ENCODE data around the gene LRP4.

DNA sequence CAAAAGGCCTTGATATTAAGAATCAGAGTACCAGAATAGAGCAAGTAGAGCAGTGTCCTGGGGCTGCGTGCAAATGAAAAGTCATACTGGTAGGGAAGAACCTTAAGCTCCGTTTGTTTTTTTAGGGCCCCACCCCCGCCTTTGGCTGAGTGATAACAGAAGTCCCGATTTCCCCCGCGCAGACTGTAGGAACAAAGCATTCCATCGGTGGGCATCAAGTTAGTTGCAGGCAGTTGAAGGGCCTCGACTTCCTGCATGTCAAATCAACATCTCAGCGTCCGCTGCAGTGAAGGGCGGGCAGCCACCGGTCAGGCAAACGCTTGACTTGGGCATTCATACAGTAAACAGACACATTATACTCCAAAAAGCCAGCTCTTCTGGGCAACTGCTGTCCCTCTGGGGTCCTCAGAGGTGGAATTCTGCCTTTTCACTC is 11.7 kb downstream of the LRP4 start:
- TF ChIP-seq, protein P1, sequence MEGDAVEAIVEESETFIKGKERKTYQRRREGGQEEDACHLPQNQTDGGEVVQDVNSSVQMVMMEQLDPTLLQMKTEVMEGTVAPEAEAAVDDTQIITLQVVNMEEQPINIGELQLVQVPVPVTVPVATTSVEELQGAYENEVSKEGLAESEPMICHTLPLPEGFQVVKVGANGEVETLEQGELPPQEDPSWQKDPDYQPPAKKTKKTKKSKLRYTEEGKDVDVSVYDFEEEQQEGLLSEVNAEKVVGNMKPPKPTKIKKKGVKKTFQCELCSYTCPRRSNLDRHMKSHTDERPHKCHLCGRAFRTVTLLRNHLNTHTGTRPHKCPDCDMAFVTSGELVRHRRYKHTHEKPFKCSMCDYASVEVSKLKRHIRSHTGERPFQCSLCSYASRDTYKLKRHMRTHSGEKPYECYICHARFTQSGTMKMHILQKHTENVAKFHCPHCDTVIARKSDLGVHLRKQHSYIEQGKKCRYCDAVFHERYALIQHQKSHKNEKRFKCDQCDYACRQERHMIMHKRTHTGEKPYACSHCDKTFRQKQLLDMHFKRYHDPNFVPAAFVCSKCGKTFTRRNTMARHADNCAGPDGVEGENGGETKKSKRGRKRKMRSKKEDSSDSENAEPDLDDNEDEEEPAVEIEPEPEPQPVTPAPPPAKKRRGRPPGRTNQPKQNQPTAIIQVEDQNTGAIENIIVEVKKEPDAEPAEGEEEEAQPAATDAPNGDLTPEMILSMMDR (conservative IDR thresholded peaks at IDR 0.05; ENCODE audit: low read length): no peak
- no peak for TF ChIP-seq EZH2phosphoT487 (IDR thresholded peaks at IDR 0.05; ENCODE audit: borderline replicate concordance)

Measured in Loucy (cell line).